ENCODE measurements around the gene SLC26A4. TPM values are rescaled to one million over a fixed set of nuclear protein-coding genes. Genes with fewer than 3 reads are reported as not detected.

The SLC26A4 gene
- total RNA-seq, 6 donors from 2014 or later, result 0.11 to 1.0 (median 0.56) TPM

- Histone ChIP-seq H3K27me3 (no peaks in the 10 kb centered on the region), H3K4me1 (no peaks in the 10 kb centered on the region), H3K9me3 (no peaks in the 10 kb centered on the region), H3K4me3 (no peak overlapping the region), H3K27ac (no peak overlapping the region), H3K36me3 (no peaks in the 10 kb centered on the region)
- 76 to 79% methylated on average over 1 of the region's 1 CpG for WGBS, 2 donors
- DNase-seq (no peak), ATAC-seq (ENCODE audit: low FRiP score in 2 of 2) (no peak)
- TF ChIP-seq EP300 (IDR thresholded peaks at IDR 0.05), result no peak
- no peak for TF ChIP-seq POLR2A (IDR thresholded peaks at IDR 0.05)
- TF ChIP-seq, protein P1, sequence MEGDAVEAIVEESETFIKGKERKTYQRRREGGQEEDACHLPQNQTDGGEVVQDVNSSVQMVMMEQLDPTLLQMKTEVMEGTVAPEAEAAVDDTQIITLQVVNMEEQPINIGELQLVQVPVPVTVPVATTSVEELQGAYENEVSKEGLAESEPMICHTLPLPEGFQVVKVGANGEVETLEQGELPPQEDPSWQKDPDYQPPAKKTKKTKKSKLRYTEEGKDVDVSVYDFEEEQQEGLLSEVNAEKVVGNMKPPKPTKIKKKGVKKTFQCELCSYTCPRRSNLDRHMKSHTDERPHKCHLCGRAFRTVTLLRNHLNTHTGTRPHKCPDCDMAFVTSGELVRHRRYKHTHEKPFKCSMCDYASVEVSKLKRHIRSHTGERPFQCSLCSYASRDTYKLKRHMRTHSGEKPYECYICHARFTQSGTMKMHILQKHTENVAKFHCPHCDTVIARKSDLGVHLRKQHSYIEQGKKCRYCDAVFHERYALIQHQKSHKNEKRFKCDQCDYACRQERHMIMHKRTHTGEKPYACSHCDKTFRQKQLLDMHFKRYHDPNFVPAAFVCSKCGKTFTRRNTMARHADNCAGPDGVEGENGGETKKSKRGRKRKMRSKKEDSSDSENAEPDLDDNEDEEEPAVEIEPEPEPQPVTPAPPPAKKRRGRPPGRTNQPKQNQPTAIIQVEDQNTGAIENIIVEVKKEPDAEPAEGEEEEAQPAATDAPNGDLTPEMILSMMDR (IDR thresholded peaks at IDR 0.05), result no peak
- TF ChIP-seq POLR2AphosphoS5 (IDR thresholded peaks at IDR 0.05), result no peak
Observed at GRCh38 chr7:107680478-107680877, 19.9 kb downstream of the SLC26A4 start.

- H3K36me3 ChIP-seq, result no peaks in the 10 kb centered on the region
- peaks cover 0 to 4% (median 0%) of the 10 kb centered on the region in 4 donors for H3K4me1 ChIP-seq
- no peaks in the 10 kb centered on the region for H3K27me3 ChIP-seq
- TF ChIP-seq POLR2A (IDR thresholded peaks at IDR 0.05), result no peak
- TF ChIP-seq EP300 (IDR thresholded peaks at IDR 0.05), result no peak
- TF ChIP-seq, protein P1 (IDR thresholded peaks at IDR 0.05), result no peak
- no peak for TF ChIP-seq POLR2AphosphoS5 (IDR thresholded peaks at IDR 0.05)
- no peak overlapping the region for H3K4me3 ChIP-seq
- H3K9me3 ChIP-seq, result no peaks in the 10 kb centered on the region
- ATAC-seq (ENCODE audit: low FRiP score in 2 of 2) (no peak), DNase-seq (no peak)
- 80 to 89% methylated on average over 5 of the region's 5 CpGs for WGBS, 2 donors
- H3K27ac ChIP-seq, result no peak overlapping the region
Observed at GRCh38 chr7:107682886-107683285, 22.3 kb downstream of the SLC26A4 start.

- DNase-seq (no peak), ATAC-seq (ENCODE audit: low FRiP score in 2 of 2) (no peak)
- TF ChIP-seq POLR2A (IDR thresholded peaks at IDR 0.05) (no peak), POLR2AphosphoS5 (IDR thresholded peaks at IDR 0.05) (no peak), EP300 (IDR thresholded peaks at IDR 0.05) (no peak)
- TF ChIP-seq, protein P1 (IDR thresholded peaks at IDR 0.05), result no peak
- Histone ChIP-seq H3K9me3 (no peaks in the 10 kb centered on the region), H3K36me3 (no peaks in the 10 kb centered on the region), H3K27me3 (no peaks in the 10 kb centered on the region), H3K27ac (no peak overlapping the region), H3K4me1 (peaks cover 0 to 4% (median 0%) of the 10 kb centered on the region in 4 donors), H3K4me3 (no peak overlapping the region)
- 53 to 68% methylated on average over 2 of the region's 2 CpGs for WGBS, 2 donors
Observed at GRCh38 chr7:107684287-107684686, 23.7 kb downstream of the SLC26A4 start.

DNA sequence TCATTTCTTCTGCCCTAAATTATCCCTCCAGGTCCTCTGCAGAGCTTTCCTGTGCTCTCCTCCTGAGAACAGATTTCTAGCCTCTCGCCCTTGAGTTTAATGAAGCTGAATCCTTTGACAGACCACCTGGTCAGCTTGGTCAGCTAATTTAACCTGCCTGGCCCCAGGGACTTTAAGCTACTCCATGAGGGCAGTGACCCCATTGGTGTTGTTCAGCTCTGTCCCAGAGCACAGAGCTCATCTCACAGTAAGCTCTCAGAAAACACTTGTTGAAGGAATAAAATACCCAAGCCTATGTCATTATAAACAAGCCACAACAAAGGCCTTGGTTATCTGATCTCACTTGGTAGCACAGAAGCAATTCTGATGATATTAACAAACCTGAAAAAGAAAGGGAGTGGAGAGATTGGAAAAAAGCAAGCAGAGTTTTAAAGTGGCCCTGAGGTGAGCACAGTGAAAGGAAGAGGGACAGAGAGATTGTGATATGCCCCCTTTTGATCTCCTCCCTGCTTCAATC, 24.4 kb downstream of the SLC26A4 start:
- no peaks in the 10 kb centered on the region for H3K27me3 ChIP-seq
- peaks cover 0 to 4% (median 0%) of the 10 kb centered on the region in 4 donors for H3K4me1 ChIP-seq
- no peaks in the 10 kb centered on the region for H3K9me3 ChIP-seq
- ATAC-seq (ENCODE audit: low FRiP score in 2 of 2) (no peak), DNase-seq (no peak)
- H3K4me3 ChIP-seq, result no peak overlapping the region
- 89 to 93% methylated on average over 1 of the region's 1 CpG for WGBS, 2 donors
- no peak overlapping the region for H3K27ac ChIP-seq
- no peaks in the 10 kb centered on the region for H3K36me3 ChIP-seq
- no peak for TF ChIP-seq POLR2A (IDR thresholded peaks at IDR 0.05)
- TF ChIP-seq, protein P1 (IDR thresholded peaks at IDR 0.05), result no peak
- TF ChIP-seq EP300 (IDR thresholded peaks at IDR 0.05), result no peak
- TF ChIP-seq POLR2AphosphoS5 (IDR thresholded peaks at IDR 0.05), result no peak

GRCh38 chr7:107686816-107687387, 26.3 kb downstream of the SLC26A4 start:
- Histone ChIP-seq H3K27ac (no peak overlapping the region), H3K4me3 (no peak overlapping the region), H3K27me3 (no peaks in the 10 kb centered on the region), H3K4me1 (peaks cover 0 to 4% (median 0%) of the 10 kb centered on the region in 4 donors), H3K9me3 (no peaks in the 10 kb centered on the region), H3K36me3 (no peaks in the 10 kb centered on the region)
- WGBS, 2 donors, result 72 to 90% methylated on average over 5 of the region's 5 CpGs
- ATAC-seq (ENCODE audit: low FRiP score in 2 of 2), result peak in 1 of 2 donors; percentile 60
- TF ChIP-seq, protein P1 (IDR thresholded peaks at IDR 0.05), result no peak
- no peak for TF ChIP-seq EP300 (IDR thresholded peaks at IDR 0.05)
- TF ChIP-seq POLR2AphosphoS5 (IDR thresholded peaks at IDR 0.05), result no peak
- no peak for TF ChIP-seq POLR2A (IDR thresholded peaks at IDR 0.05)
- peak in 1 of 2 donors; percentile 21 for DNase-seq
